ENCODE results near the gene PI3. TPM values are rescaled to one million over a fixed set of nuclear protein-coding genes. Genes with fewer than 3 reads are reported as not detected.
"Not testable (repeated sequence)": the region's sequence is repeated elsewhere in the genome, so short reads cannot be mapped to it uniquely, and the experiment has no call there.

PI3 gene
- total and polyA plus RNA-seq, 2 donors (not counting 1 experiment from before 2014, with no cell fraction given): not detected

DNA sequence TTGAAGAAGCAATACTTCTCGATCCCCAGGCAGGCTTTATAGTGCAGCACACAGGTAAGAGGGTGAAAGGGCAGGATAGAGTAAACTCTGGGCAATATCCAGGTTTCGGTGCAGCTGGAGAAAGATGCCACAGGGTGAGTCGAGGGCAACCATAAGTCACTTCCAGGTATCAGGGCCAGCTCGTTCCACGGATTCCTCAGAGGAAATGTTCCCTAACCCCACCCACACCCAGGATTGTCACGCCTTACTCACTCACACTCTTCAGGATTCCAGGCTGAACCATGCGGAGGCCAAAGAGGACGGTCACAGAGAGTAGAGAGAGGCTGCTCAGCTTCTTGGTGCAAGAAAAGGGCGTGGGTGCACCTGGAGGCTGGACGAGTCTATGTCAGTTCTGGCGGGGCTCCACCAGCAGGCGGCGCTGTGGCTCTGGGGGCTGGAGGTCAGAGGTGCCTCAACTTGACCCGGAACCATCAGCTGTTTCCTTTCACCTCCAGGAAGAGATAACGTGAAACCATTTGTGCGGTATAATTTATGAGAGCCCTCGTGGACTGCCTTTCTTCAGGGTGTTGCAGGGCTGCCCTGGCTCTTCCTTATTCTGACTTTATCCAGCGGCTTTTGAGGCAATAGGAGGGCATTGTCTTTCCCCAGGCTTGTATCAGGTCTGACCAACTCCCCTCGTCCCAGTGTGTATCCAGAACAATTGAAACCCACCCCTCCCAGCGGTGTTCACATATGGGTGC lies 36.0 kb upstream of the PI3 start:
- H3K36me3 ChIP-seq (ENCODE audit: control insufficient read depth, insufficient read depth, low read length): no peaks in the 10 kb centered on the region
- H3K9me3 ChIP-seq (ENCODE audit: control insufficient read depth, insufficient read depth, low read depth, low read length): no peaks in the 10 kb centered on the region
- H4K20me1 ChIP-seq (ENCODE audit: control insufficient read depth, extremely low read depth, insufficient read depth, low read length): no peaks in the 10 kb centered on the region
- H2AFZ ChIP-seq (ENCODE audit: low read length): no peak overlapping the region
- TF ChIP-seq EZH2 (IDR thresholded peaks at IDR 0.05; ENCODE audit: low read length, missing control alignments): no peak
- TF ChIP-seq, protein P1, sequence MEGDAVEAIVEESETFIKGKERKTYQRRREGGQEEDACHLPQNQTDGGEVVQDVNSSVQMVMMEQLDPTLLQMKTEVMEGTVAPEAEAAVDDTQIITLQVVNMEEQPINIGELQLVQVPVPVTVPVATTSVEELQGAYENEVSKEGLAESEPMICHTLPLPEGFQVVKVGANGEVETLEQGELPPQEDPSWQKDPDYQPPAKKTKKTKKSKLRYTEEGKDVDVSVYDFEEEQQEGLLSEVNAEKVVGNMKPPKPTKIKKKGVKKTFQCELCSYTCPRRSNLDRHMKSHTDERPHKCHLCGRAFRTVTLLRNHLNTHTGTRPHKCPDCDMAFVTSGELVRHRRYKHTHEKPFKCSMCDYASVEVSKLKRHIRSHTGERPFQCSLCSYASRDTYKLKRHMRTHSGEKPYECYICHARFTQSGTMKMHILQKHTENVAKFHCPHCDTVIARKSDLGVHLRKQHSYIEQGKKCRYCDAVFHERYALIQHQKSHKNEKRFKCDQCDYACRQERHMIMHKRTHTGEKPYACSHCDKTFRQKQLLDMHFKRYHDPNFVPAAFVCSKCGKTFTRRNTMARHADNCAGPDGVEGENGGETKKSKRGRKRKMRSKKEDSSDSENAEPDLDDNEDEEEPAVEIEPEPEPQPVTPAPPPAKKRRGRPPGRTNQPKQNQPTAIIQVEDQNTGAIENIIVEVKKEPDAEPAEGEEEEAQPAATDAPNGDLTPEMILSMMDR (conservative IDR thresholded peaks at IDR 0.05 in 1 of 2, IDR thresholded peaks at IDR 0.05 in 1 of 2; ENCODE audit: low read depth in 1 of 2, low read length in 2 of 2): peak; percentile 40 to 53
- DNase-seq (ENCODE audit: low read depth in 2 of 2): no peak
- no peak overlapping the region for H3K9ac ChIP-seq (ENCODE audit: insufficient read depth, low read length)
- H3K79me2 ChIP-seq (ENCODE audit: control insufficient read depth, insufficient read depth, low read length): no peaks in the 10 kb centered on the region
- no peaks in the 10 kb centered on the region for H3K4me1 ChIP-seq (ENCODE audit: control insufficient read depth, extremely low read depth, insufficient read depth, low read length)
- H3K27ac ChIP-seq (ENCODE audit: insufficient read depth, low read length): no peak overlapping the region
- peaks cover 5% of the 10 kb centered on the region for H3K27me3 ChIP-seq (ENCODE audit: control insufficient read depth, insufficient read depth, low read length)
- no peak overlapping the region for H3K4me2 ChIP-seq (ENCODE audit: extremely low read depth, insufficient read depth, low read length)
- H3K4me3 ChIP-seq (replicated peaks in 1 of 4; ENCODE audit: control extremely low read depth in 1 of 4, insufficient read depth in 1 of 4, low read depth in 3 of 4, low read length in 4 of 4): no peak overlapping the region

GRCh38 chr20:45139733-45140375 lies 34.8 kb upstream of the PI3 start:
- H3K9ac ChIP-seq (ENCODE audit: insufficient read depth, low read length); H3K4me2 ChIP-seq (ENCODE audit: extremely low read depth, insufficient read depth, low read length); H3K27ac ChIP-seq (ENCODE audit: insufficient read depth, low read length); H3K79me2 ChIP-seq (ENCODE audit: control insufficient read depth, insufficient read depth, low read length); H3K9me3 ChIP-seq (ENCODE audit: control insufficient read depth, insufficient read depth, low read depth, low read length); DNase-seq (ENCODE audit: low read depth in 2 of 2); H4K20me1 ChIP-seq (ENCODE audit: control insufficient read depth, extremely low read depth, insufficient read depth, low read length); H3K4me3 ChIP-seq (replicated peaks in 1 of 4; ENCODE audit: control extremely low read depth in 1 of 4, insufficient read depth in 1 of 4, low read depth in 3 of 4, low read length in 4 of 4); H3K27me3 ChIP-seq (ENCODE audit: control insufficient read depth, insufficient read depth, low read length); H3K36me3 ChIP-seq (ENCODE audit: control insufficient read depth, insufficient read depth, low read length); H2AFZ ChIP-seq (ENCODE audit: low read length); H3K4me1 ChIP-seq (ENCODE audit: control insufficient read depth, extremely low read depth, insufficient read depth, low read length): not testable (repeated sequence)

- Histone ChIP-seq H3K4me1 (ENCODE audit: control insufficient read depth, extremely low read depth, insufficient read depth, low read length) (no peaks in the 10 kb centered on the region), H3K9me3 (ENCODE audit: control insufficient read depth, insufficient read depth, low read depth, low read length) (no peaks in the 10 kb centered on the region), H3K9ac (ENCODE audit: insufficient read depth, low read length) (no peak overlapping the region), H2AFZ (ENCODE audit: low read length) (no peak overlapping the region), H3K27ac (ENCODE audit: insufficient read depth, low read length) (no peak overlapping the region), H3K36me3 (ENCODE audit: control insufficient read depth, insufficient read depth, low read length) (no peaks in the 10 kb centered on the region), H4K20me1 (ENCODE audit: control insufficient read depth, extremely low read depth, insufficient read depth, low read length) (no peaks in the 10 kb centered on the region), H3K79me2 (ENCODE audit: control insufficient read depth, insufficient read depth, low read length) (no peaks in the 10 kb centered on the region), H3K27me3 (ENCODE audit: control insufficient read depth, insufficient read depth, low read length) (peaks cover 9% of the 10 kb centered on the region), H3K4me3 (replicated peaks in 1 of 4; ENCODE audit: control extremely low read depth in 1 of 4, insufficient read depth in 1 of 4, low read depth in 3 of 4, low read length in 4 of 4) (no peak overlapping the region), H3K4me2 (ENCODE audit: extremely low read depth, insufficient read depth, low read length) (no peak overlapping the region)
- no peak for DNase-seq (ENCODE audit: low read depth in 2 of 2)
- TF ChIP-seq EZH2 (IDR thresholded peaks at IDR 0.05; ENCODE audit: low read length, missing control alignments): no peak
- TF ChIP-seq, protein P1 (conservative IDR thresholded peaks at IDR 0.05 in 1 of 2, IDR thresholded peaks at IDR 0.05 in 1 of 2; ENCODE audit: low read depth in 1 of 2, low read length in 2 of 2): no peak
Measured at GRCh38 chr20:45140836-45141235, 33.9 kb upstream of the PI3 start.

Data from fibroblast of lung (primary cell).